HS-27A (cell line): ENCODE data around the gene CLIC3.

Experiments used
- DNase-seq: peaks from one replicate; pipeline ENCODE4 v3.0.0-alpha.2; 2012; ENCODE audit warnings: low read depth, missing footprints

Gene CLIC3

DNA sequence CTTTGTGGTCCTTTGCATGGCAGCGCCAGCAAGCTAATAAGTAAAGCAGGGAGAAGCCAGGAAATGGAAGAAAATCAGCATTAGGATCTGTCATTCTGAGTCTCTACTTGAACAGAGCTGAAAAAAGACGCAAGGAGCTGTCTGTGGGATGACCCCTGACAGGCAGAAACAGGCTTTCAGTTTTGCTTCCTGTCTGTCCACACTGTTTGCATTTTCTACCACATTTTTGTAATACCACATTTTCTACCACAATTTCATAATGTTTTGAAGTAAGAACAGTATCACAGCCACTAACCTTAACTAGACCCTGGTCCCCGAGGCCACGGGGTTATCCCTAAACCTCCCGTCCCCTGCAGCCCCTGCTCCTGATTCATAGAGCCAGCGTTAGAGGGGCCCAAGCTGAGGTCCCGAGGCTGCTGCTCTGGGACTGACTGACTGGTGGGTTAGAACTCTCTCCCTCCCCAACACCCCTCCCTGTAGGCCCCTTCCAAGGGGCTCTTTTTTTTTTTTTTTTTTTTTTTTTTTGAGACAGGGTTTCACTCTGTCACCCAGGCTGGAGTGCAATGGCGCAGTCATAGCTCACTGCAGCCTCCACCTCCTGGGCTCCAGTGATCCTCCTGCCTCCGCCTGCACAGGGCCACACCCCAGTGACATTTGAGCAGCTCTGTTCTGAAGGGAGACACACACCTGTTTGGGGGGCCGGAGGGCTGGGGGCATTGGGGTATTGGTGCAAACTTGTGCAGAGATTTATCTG is 4.0 kb upstream of the CLIC3 start:
- DNase-seq, result no peak

DNA sequence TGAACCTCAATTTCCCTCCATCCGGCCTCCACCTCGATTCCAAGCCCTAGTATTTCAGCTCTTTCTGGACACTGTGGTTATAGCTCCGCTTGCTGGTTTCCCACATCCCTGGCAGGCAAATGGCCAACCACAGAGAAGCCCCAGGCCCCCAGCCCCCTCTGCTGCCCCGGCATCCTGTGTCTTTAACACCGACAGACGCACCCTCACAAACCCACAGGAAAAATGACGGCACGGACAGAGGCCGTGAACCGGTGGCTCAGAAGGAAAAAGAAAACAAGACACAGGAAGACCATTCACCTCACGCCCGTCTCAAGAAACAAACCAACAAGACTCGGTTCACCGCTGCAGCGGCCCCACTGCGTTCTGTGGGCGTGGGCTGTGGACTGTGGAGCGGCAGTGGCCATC is 1.5 kb upstream of the CLIC3 start:
- DNase-seq, result no peak

DNA sequence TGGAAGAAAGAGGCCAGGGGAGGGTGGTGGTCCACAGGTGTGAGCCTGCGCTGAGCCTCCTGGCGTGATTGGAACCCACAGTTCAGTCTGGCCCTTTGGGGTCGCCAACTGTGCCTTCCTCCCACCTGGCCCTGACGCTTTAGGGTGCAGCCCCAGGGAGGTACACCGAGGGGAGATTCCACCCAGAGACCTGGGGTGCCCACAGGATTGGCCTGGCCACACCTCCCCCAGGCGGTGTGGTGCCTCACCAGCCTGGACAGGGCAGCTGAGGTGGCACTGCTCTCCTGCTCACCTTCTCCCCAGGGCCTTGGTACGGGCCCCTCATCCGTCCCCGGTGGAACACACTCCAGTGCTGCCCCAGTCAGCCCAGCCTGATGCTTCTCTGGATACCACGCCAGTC is 1.0 kb upstream of the CLIC3 start:
- DNase-seq, result no peak

- no peak for DNase-seq
Observed at GRCh38 chr9:136995772-136996311, 526 bp downstream of the CLIC3 start.

- no peak for DNase-seq
Observed at GRCh38 chr9:136995362-136995761, 1.0 kb downstream of the CLIC3 start.

DNA sequence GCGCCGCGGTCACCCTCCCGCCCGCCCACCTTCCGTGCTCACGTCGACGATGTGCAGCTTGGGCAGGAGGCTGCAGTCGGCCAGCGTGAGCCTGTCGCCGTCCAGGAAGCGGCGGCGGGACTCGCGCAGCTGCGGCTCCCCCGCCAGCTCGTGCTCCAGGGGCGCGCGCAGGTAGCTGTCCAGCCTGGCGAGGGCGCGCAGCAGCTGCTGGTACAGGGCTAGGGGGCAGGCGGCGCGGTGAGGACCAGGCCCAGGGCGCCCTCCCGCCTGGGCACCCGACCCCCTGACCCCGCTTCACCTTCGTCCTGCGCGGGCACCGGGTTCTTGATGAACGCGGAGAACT is 1.5 kb downstream of the CLIC3 start:
- no peak for DNase-seq

- no peak for DNase-seq
Observed at GRCh38 chr9:136994180-136994887, 2.0 kb downstream of the CLIC3 start.

- no peak for DNase-seq
Observed at GRCh38 chr9:136992819-136993369, 3.5 kb downstream of the CLIC3 start.

DNA sequence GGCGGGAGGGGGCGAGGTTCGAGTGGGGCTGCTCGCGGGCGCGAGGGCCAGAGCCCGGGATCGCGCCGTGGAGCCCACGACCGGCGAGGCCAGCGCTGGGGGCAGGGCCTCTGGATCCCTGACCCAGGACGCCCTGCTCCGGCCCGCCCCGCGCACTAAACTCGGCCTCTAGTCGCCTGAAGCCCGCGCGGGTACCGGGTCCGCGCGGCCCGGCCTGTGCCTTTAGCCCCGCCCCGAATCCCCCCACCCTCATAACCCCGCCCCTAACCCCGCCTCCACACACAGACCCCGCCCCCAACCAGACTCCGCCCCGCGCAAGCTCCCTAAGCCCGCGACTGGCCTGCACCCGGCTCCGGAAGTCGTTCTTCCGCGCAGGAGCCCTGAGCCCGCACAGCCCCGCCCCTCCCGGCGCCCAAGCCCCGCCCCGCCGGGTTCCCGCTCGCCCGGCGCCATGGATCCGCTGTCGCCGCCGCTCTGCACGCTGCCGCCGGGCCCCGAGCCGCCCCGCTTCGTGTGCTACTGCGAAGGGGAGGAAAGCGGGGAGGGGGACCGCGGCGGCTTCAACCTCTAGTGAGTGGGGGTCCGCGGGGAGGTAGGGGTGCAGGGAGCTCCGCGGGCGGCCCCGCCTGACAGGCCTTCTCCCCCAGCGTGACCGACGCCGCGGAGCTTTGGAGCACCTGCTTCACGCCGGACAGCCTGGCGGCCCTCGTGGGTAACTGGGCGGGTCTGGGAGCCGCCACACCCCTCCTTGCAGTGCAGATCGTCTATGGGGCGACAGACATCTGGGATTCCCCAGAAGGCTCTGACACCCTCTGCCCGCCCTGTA is 4.2 kb downstream of the CLIC3 start, which contains the start of gene PAXX:
PAXX (plus strand) TSS at position 430 of the 826 bp plus-strand sequence; CDS start at position 452, 22 bp downstream.
- DNase-seq, result no peak

GRCh38 chr9:136990242-136990911 is 6.0 kb downstream of the CLIC3 start:
- no peak for DNase-seq

DNA sequence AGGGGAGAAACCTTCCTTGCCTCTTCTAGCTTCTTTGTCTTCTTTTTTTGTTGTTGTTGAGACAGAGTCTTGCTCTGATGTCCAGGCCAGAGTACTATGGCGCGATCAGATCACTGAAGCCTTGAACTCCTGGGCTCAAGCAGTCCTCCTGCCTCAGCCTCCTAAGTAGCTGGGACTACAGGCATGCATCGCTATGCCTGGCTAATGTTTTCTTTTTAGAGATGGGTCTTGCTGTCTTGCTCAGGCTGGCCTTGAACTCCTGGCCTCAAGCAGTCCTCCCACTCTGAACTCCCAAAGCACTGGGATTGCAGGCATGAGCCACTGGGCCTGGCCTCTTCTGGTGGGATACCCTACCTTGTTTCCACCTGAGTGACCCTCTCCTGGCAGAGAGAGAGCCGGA is 7.5 kb downstream of the CLIC3 start:
- no peak for DNase-seq

- no peak for DNase-seq
Observed at GRCh38 chr9:136985853-136986252, 10.5 kb downstream of the CLIC3 start.

- DNase-seq, result no peak
Observed at GRCh38 chr9:136985027-136985602, 11.3 kb downstream of the CLIC3 start.

GRCh38 chr9:136984464-136985026 is 11.8 kb downstream of the CLIC3 start:
- DNase-seq, result no peak

DNA sequence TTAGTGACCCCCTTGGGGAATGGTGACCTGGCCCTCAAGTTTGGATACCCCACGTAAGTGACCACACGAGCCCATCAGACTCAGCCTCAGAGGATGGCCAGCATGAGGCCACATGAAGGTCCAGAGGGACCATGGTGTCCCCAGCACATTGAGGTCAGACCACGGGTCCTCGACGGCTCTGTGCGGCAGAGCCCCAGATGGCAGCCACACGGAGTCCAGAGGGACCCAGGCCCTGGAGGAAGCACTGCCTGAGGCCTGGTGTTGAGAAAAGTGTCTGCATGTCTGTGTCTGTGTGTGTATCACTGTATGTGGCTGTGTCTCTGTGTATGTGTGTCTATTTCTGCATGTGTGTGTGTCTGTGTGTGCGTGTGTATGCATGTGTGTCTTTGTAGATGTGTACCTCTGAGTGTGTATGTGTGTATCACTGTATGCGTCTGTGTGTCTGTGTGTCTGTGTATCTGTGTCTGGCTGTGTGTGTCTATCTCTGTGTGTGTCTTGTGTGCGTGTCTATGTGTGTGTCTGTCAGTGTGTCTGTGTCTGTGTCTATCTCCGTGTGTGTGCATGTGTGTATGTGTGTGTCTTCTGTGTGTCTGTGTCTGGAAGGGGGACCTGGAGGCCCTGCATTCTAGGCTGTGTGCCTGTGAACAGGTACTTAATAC is 12.6 kb downstream of the CLIC3 start:
- no peak for DNase-seq

DNA sequence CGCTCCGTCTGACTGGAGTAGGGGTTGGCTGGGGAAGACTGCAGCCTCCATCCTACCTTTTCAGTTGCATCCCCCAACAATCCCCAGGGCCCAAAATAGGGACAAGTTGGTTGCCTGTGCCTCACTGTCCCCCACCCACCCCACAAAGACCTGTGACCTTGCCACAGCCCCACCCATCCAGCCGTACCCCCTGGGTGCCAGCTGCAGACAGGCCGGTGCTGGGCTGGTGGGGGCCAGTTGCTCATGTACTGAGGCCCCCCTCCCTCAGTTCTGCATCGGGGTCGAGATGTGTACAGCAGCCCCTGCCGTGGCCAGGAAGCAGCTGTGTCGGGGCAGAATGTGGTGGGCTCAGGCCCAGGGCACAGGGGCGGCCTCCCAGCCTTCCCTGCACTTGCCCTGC is 13.2 kb downstream of the CLIC3 start:
- no peak for DNase-seq

DNA sequence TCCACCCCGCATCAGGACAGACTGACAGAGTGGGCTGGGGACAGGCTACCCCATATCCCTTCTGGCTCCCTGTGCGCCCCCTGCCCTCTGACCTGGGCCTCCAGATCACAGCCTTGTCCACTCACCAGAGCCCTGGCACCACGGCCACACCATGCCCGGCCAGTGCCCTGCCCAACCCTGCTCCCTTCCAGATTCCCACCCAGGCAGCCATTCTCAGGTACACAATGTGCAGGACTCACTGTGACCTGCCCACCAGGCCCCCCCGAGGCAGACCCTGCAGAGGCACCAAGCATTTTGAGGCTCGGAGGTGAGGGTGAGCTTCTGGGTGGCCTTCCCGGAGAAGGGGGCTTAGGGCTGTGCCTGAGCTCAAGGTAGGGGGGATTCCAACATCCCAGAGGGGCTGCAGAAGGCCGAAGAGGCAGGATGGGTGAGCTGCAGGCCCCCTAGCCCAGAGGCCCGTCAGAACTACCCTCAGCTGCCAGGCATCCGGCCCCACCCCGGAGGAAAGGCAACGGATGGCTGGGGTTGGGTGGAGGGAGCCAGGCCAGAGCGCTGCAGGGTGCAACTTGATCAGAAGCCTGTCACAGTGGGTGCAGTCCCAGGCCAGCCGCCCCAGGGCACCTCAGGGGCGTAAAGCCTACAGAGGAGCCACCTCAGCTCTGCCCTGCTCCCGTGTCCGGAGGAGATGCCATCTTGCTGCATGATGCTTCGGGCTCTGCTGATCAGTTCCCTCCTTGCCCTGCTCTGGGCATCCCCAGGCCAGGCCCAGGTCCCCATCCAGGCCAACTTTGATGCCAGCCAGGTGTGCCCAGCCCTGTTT is 13.9 kb downstream of the CLIC3 start, which contains the start of gene LCNL1:
LCNL1 (plus strand) TSS at position 762 of the 820 bp plus-strand sequence. CDS start 594 bp downstream, outside the sequence.
- DNase-seq, result no peak

DNA sequence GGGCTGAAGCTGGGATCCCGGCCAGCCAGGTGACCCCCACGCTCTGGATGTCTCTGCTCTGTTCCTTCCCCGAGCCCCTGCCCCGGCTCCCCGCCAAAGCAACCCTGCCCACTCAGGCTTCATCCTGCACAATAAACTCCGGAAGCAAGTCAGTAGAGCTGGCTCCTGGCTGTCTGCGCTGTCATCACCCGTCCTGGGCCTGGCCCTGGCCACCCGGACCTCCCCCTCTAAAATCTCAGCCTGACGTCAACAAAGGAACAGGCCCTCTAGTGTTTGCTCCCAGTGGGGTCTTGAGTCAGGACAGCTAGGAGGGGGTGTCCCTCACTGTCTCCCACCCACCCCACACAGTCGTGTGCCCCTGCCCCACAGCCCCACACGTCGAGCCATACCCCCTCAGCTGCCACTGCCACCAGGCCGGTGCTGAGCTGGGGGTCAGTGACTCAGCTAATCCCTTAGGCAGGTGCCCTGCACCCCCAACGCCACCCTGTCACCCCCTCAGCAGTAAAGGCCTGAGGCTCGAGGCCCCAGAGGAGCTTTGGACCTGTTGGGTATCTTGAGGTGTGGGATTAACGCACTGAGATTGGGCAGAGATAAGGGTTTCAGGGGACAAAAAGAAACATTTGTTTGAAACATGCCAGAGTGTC is 14.7 kb downstream of the CLIC3 start:
- no peak for DNase-seq
